ENCODE data around the gene TXLNA. TPM values are rescaled to one million over a fixed set of nuclear protein-coding genes. Genes with fewer than 3 reads are reported as not detected.

The TXLNA gene
- total RNA-seq: 29.5 and 39.8 TPM in 2 replicates

DNA sequence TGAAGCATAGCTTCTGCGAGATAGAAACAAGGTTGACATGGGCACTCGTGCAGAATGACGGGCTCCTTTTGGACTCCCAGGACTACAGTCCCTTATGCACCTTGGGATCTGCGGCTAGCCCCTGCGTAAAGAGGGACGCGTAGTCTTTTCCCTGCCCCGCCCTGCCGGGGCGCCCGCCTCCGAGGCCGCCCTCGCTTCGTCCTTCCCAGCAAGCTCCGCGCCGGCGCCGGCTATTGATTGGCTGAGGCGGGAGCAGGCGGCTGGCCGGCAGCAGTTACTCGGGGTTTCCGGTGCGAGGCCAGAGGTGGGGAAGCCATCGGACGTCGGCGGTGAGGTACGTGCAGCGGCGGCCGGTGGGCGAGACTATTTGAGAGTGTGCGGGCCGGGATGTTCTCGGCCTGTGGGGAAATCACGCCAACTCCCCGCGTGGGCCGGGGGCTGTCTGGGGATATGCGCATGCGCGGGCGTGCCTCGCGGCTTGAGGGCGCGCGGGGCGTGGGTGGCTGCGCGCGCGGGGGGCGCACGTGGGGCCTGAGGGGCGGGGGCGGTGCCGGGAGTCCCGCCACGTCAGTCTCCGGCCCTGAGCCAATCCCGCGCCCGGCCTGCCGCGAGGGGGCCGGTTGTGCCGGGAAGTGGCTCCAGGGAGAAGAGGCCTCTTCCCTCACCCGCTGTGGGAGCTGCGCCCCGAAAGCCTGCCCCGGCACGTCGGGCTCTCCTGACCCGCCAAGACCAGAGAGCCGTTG is at the start of gene TXLNA:
TSS of gene TXLNA (plus strand) at position 233 of the 743 bp plus-strand sequence. CDS start 671 bp downstream, outside the sequence.

DNA sequence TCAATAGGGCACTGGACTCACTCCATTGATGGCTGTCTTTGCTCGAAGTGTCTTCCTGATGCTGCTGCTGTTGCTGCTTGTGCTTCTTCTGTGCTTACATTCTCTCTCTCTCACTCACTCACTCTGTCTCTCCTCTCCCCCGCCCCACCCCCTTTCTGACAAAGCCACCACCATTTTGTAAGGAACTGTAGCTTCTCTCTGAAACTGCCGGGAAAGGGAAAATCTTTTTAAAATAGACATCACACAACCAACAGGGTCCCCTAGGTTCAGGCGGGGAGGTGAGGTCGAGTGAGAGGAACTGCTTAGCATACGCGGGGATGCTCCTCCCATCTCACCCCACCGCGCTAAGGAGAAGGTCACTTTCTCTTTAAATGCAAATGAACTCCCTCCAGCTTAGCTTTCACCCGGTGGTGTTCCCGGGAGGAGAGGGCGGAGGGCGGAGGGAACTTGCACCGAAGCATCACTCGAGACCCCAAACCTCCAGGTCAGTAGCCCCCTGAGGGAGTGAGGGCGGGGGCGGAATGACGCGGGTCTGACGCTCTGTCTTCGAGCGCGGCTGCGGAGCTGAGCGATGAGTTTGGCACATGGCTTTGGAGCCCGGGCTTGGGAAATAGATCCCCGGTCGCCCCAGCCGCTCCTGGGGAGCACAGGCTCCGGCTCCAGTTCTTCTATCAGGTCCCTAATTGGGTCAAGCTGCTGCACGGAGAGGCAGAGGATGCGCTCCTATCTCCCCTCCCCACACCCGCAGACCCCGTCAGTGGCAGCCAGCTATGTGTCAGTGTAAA is 20.9 kb downstream of the TXLNA start, which contains the start of gene CCDC28B:
TSS of gene CCDC28B (plus strand) at position 370 of the 785 bp plus-strand sequence. CDS start 1,341 bp downstream, outside the sequence.

DNA sequence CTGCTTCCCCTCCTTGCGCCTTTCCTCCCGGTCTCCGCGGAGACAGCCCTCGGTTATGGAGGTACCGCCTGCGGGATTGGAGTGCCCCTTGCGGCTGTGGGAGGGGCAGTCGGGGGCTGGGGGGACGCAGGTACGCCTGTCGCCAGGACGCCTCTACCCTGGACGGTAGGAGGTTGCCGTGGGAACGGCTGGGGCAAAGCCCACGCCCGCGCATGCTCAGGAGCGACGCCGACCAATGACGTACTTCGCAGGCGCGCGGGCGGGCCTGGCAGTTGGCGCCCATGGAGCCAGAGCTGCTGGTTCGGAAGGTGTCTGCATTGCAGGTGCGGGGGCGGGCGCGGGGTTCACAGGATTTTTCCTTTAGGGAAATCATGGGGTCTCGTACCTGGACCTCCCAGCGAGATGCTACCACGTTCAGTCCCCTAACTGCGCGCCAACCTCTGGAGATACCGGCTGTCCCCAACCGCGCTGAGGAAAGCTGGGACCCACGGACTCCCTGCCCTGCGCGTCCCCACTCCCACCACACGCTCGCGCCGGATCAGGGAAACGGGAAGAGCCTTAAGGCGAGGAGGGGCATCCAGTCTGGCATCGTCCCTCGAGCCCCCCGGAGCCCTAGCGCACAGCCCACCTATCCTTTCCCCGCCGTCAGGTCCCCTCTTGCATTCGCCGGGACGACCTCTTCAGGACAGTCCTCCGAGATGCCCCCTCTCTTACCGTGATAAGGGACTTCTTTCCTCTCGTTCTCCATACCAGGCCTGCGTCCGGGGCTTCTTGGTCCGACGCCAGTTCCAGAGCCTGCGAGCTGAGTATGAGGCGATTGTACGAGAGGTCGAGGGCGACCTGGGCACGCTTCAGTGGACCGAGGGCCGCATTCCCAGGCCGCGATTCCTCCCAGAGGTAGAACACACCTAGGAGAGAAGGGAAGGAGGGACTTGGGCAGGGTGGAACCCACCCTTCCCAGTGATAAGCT is 26.2 kb downstream of the TXLNA start, which contains the start of gene IQCC:
TSS of gene IQCC (plus strand) at position 271 of the 970 bp plus-strand sequence. CDS start at position 282, 11 bp downstream.

GRCh38 chr1:32208891-32209328 is 29.4 kb downstream of the TXLNA start, which contains the start of gene DCDC2B:
Gene DCDC2B, plus strand, starts transcription at chr1:32209089. Its CDS starts 5 bp downstream, at chr1:32209094.

GRCh38 chr1:32221980-32222755 is 42.7 kb downstream of the TXLNA start, which contains the start of the genes EIF3I and TMEM234:
Gene EIF3I, plus strand, starts transcription at chr1:32222407. Its CDS starts 35 bp downstream, at chr1:32222442.
Gene TMEM234, minus strand, starts transcription at chr1:32222353. Its CDS starts 31 bp downstream, at chr1:32222322.

GRCh38 chr1:32246888-32247273 is 67.4 kb downstream of the TXLNA start, which contains the start of gene FAM167B:
Gene FAM167B, plus strand, starts transcription at chr1:32247222. Its CDS starts 200 bp downstream, at chr1:32247422.

Other genes with a start within 250 kb of the TXLNA start
- 108 and 111 TPM in 2 replicates for gene PTP4A2, start 241.3 kb upstream of the TXLNA start, total RNA-seq
- gene KHDRBS1, start 165.8 kb upstream of the TXLNA start, total RNA-seq: 71.3 and 98.8 TPM in 2 replicates
- 3.0 and 4.8 TPM in 2 replicates for gene TMEM39B, start 106.7 kb upstream of the TXLNA start, total RNA-seq
- 37.4 and 50.5 TPM in 2 replicates for gene KPNA6, start 71.6 kb upstream of the TXLNA start, total RNA-seq
- gene CCDC28B, start 20.9 kb downstream of the TXLNA start, total RNA-seq: 19.6 and 19.9 TPM in 2 replicates
- 1.9 and 3.5 TPM in 2 replicates for gene IQCC, start 26.0 kb downstream of the TXLNA start, total RNA-seq
- gene DCDC2B, start 29.4 kb downstream of the TXLNA start, total RNA-seq: not detected in 2 replicates
- gene TMEM234, start 42.7 kb downstream of the TXLNA start, total RNA-seq: 14.5 and 15.7 TPM in 2 replicates
- 355 and 383 TPM in 2 replicates for gene EIF3I, start 42.7 kb downstream of the TXLNA start, total RNA-seq
- gene FAM167B, start 67.5 kb downstream of the TXLNA start, total RNA-seq: not detected in 2 replicates
- 0.37 and 2.5 TPM in 2 replicates for gene LCK, start 71.6 kb downstream of the TXLNA start, total RNA-seq
- gene HDAC1, start 112.4 kb downstream of the TXLNA start, total RNA-seq: 94.7 and 102 TPM in 2 replicates
- 59.5 and 75.3 TPM in 2 replicates for gene MARCKSL1, start 156.6 kb downstream of the TXLNA start, total RNA-seq
- 0.78 and 1.3 TPM in 2 replicates for gene FAM229A, start 182.8 kb downstream of the TXLNA start, total RNA-seq
- 0.21 TPM in 1 of 2 replicates, not detected in the other for gene TSSK3, start 182.9 kb downstream of the TXLNA start, total RNA-seq
- gene BSDC1, start 214.8 kb downstream of the TXLNA start, total RNA-seq: 41.3 and 45.7 TPM in 2 replicates

Measured in airway epithelial cell (primary cell).